GM21825 (cell line): Measurements from ENCODE around the gene ERI2.

Source experiments
- ATAC-seq: cut with Tn5 transposase; IDR thresholded peaks from one replicate; pipeline ENCODE4 v1.9.1; 2021; ENCODE audit warnings: mild to moderate bottlenecking, moderate library complexity; ENCODE audit not compliant: unreplicated experiment

Gene ERI2, protein sequence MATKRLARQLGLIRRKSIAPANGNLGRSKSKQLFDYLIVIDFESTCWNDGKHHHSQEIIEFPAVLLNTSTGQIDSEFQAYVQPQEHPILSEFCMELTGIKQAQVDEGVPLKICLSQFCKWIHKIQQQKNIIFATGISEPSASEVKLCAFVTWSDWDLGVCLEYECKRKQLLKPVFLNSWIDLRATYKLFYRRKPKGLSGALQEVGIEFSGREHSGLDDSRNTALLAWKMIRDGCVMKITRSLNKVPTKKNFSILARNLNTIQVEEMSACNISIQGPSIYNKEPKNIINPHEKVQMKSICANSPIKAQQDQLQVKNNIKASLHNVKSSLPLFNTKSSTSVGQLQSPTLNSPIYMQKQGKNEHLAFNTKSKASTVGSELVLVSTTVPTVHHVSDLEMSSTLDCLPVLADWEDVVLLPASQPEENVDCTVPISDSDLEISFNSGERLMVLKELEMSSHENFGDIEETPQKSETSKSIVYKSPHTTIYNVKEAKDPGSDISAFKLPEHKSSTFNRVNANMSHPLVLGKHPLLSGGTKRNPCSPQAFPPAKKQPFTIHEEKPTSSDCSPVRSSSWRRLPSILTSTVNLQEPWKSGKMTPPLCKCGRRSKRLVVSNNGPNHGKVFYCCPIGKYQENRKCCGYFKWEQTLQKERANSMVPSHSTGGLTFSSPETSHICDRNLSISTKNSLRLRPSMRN

GRCh38 chr16:20806168-20807050, at the start of gene ERI2, which contains the start of gene REXO5:
Gene ERI2, minus strand, starts transcription at chr16:20806472. Its CDS starts 42 bp downstream, at chr16:20806430.
Gene REXO5, plus strand, starts transcription at chr16:20806527. Its CDS starts 427 bp downstream, at chr16:20806954.
- peak; percentile 80 for ATAC-seq

- ATAC-seq: no peak
Measured at GRCh38 chr16:20854963-20855362, 48.7 kb upstream of the ERI2 start.

- ATAC-seq: no peak
Measured at GRCh38 chr16:20853981-20854620, 47.8 kb upstream of the ERI2 start.

DNA sequence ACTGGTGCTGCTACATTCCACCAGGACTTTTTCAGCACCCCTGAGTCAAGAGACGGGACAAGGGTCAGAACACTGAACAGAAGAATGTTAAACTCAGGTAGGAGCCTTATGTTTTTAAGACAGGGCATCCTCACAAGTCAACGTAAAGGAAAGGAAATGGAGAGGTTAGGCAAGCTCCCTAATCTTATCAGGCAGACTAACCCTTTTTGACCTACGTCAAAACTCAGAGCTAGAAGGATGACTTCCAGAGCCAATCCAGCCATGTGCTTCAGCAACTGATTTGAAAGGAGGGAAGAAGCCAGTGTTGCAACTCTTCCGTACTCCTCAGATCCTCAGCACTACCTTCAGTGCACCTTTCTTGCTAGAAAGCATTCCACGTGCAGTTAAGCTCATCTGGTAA, 46.9 kb upstream of the ERI2 start:
- no peak for ATAC-seq

- ATAC-seq: no peak
Measured at GRCh38 chr16:20851601-20852000, 45.3 kb upstream of the ERI2 start.

DNA sequence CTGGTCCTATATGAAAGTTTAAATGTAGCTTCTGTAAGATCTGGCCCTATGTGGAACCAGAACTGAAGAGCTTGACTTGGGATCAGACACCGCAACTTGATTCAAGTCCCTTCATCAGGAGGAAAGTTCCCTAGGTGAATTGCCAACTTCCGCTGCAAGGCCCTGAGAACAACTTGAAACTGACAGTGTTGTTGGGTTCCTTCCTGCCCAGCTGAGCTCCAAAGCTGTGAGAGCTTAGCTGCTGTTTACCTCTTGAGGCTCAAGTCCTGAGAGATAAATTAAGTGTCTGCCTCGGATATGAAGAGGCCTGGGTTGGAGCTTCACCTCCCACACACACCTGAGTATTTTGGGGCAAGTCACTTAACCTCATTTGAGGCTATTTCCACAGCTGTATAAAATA, 44.7 kb upstream of the ERI2 start:
- ATAC-seq: no peak

- ATAC-seq: no peak
Measured at GRCh38 chr16:20849589-20850390, 43.5 kb upstream of the ERI2 start.

GRCh38 chr16:20847550-20847949, 41.3 kb upstream of the ERI2 start:
- no peak for ATAC-seq

GRCh38 chr16:20846551-20846950, 40.3 kb upstream of the ERI2 start:
- no peak for ATAC-seq

- ATAC-seq: no peak
Measured at GRCh38 chr16:20846030-20846429, 39.8 kb upstream of the ERI2 start.

- ATAC-seq: no peak
Measured at GRCh38 chr16:20844588-20844987, 38.3 kb upstream of the ERI2 start.

DNA sequence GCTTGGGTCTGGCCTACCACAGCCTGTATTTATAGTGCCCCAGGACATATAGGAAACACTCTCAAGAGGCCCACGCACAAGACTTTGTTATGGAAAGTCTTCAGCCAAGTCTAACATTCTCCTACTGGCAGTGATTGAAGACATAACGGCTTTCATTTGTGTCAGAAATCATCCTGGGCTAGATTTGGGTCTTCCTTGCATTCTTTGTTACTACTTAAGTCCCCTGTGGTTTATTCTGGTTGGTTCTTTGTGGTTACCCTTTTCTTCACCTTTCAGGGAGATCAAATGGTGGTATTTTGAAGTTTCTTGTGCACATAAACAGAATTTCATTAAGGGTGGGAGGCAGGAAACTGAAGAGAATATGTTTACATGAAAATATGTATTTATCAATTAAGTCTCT, 37.8 kb upstream of the ERI2 start:
- ATAC-seq: no peak

DNA sequence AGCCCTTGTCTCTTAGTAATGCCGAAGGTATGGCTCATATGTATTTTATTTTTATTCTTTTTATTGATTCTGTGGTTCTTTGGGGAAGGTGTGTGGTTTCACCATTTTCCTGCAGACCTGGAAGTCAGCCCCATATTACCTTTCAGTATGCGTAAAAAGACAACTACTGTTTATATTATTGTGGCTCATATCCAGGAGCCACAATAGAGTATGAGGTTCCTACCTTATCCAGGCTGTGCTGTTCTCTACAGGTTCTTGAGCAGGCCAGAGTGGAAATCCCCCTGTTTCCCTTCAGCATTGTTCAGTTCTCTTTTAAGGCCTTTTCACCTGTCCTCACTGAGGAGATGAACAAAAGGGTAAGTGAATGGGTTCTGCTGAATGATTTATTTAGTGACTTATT, 33.2 kb upstream of the ERI2 start:
- no peak for ATAC-seq

DNA sequence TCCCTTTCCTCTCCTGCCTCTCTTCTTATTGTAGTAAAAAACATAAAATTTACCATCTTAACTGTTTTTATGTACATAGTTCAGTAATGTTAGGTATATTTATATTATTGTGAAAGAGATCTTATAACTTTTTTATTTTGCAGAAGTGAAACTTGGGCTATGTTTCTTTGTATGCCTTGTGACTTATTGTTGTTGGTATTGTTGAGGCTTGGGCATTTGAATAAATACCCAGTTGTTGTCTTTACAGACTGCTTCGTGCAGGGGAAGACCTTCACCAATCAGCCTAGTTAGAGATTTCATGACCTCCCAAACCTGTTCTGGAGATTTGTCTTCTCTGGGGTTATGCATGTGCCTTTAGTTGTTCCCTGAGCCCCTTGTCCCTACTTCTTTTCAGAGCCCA, 32.0 kb upstream of the ERI2 start:
- no peak for ATAC-seq

GRCh38 chr16:20833086-20833485, 26.8 kb upstream of the ERI2 start:
- ATAC-seq: no peak

DNA sequence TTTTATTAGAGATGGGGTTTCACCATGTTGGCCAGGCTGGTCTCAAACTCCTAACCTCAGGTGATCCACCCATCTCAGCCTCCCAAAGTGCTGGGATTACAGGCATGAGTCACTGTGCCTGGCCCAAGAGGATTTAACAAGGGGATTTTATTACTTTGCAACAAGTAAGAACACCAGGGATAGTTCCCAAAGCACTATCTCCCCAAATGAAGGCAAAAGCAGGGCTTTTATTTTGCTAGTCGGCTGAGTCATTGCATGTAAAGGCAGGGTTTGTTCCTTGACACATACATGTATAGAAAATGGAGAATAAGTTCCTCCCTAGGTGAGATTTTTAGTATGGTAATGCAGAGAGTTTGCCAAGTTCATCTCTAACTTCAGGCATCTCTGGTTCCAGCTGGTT, 24.1 kb upstream of the ERI2 start:
- ATAC-seq: no peak

DNA sequence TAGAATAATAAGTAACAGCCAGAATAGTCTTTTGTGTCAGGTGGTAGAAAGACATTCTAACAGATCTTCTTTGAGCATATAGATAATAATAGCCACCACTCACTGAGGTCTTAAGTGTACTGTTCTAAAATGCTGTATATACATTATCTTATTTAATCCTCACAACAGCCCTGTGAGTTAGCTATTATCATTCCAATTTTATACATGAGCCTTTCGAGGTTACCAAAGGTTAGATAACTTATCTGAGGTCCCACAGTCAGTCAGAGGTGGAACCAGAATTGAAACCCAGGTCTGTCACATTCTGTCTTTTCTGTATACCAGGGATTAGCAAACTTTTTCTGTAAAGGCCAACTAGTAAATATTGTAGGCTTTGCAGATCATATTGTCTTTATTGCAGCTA, 23.3 kb upstream of the ERI2 start:
- no peak for ATAC-seq

GRCh38 chr16:20826039-20826566, 19.8 kb upstream of the ERI2 start:
- ATAC-seq: no peak

DNA sequence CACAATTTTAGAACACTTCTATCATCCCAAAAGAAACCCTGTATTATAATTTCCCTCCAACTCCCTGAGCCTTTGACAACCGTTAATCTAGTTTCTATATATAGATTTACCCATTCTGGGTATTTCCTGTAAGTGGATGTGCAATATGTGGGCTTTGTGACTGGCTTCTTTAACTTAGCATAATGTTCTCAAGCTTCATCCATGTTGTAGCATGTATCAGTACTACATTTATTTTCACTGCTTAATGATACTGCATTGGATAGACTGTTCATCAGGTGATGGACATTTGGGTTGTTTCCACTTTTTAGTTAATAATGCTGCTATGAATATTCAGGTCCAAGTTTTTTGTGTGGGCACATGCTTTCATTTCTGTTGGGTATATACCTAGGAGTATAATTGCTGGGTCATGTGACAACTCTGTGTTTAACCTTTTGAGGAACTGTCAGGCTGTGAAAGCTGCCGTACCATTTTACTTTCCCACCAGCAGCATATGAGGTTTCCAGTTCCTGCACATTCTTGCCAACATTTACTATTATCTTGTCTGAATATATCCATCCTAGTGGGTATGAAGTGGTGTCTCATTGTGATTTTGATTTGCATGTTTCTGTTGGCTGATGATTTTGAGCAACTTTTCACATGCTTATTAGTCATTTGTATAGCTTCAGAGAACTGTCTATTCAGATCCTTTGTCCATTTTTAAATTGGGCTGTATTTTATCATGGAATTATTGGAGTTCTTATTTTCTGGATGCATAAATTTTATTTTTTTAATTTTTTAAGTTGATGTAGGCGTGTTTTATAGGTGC, 16.5 kb upstream of the ERI2 start:
- no peak for ATAC-seq
